Measurements from ENCODE around the gene KRTAP17-1. TPM values are rescaled to one million over a fixed set of nuclear protein-coding genes. Genes with fewer than 3 reads are reported as not detected.

Gene KRTAP17-1
- total and polyA plus RNA-seq, 2 of the 4 experiments (the other 2 are of a cell fraction): not detected

- Histone ChIP-seq H3K27ac (ENCODE audit: insufficient read depth, low read length) (no peak overlapping the region), H3K23ac (ENCODE audit: low read depth, low read length) (no peak overlapping the region), H3K36me3 (ENCODE audit: control insufficient read depth, insufficient read depth, low read length) (no peaks in the 10 kb centered on the region), H3K79me1 (ENCODE audit: low read depth in 1 of 2, low read length in 2 of 2) (no peaks in the 10 kb centered on the region), H3K14ac (replicated peaks; ENCODE audit: low read depth, low read length) (no peak overlapping the region), H3K9me3 (ENCODE audit: control insufficient read depth, insufficient read depth, low read length) (no peaks in the 10 kb centered on the region), H3K4me1 (ENCODE audit: control insufficient read depth, insufficient read depth, low read length) (no peaks in the 10 kb centered on the region), H4K20me1 (ENCODE audit: insufficient read depth, low read length) (no peaks in the 10 kb centered on the region), H3K9ac (ENCODE audit: low read depth, low read length) (no peak overlapping the region), H3K9me1 (ENCODE audit: insufficient read depth, low read length) (peaks cover 5% of the 10 kb centered on the region; the same call in 1 of the 2 replicates), H3K4me2 (ENCODE audit: low read depth, low read length) (no peak overlapping the region), H2AK9ac (replicated peaks; ENCODE audit: low read depth, low read length, poor library complexity) (no peak overlapping the region), H3K18ac (ENCODE audit: low read depth, low read length) (no peak overlapping the region), H3K4ac (ENCODE audit: low read depth, low read length) (no peak overlapping the region), H2BK15ac (ENCODE audit: low read depth, low read length) (no peak overlapping the region), H4K8ac (ENCODE audit: low read depth in 2 of 2, low read length in 2 of 2) (no peak overlapping the region), H2BK5ac (ENCODE audit: low read depth, low read length, poor library complexity, severe bottlenecking) (no peak overlapping the region), H3K56ac (ENCODE audit: extremely low read depth, insufficient read depth, low read length) (no peak overlapping the region), H2BK20ac (ENCODE audit: low read depth, low read length) (no peak overlapping the region), H4K91ac (ENCODE audit: insufficient read depth, low read depth, low read length) (no peak overlapping the region), H2BK120ac (ENCODE audit: low read depth, low read length) (no peak overlapping the region), H2AFZ (replicated peaks; ENCODE audit: low read length, poor library complexity) (no peak overlapping the region), H3K4me3 (ENCODE audit: insufficient read depth, low read depth, low read length) (no peak overlapping the region), H2AK5ac (ENCODE audit: low read depth, low read length) (peak overlapping the region; percentile 12; the same call in 1 of the 2 replicates), H4K5ac (ENCODE audit: low read depth, low read length) (no peak overlapping the region), H3K27me3 (ENCODE audit: control insufficient read depth, insufficient read depth, low read length) (no peaks in the 10 kb centered on the region; the same call in 1 of the 2 replicates)
- DNase-seq (no peak), ATAC-seq (ENCODE audit: low read depth) (no peak)
- WGBS, 2 experiments (ENCODE audit: extremely low coverage in 2 of 2, insufficient read length in 1 of 2): 83% methylated on average over 3 of the region's 20 CpGs; no CpG with 5 or more reads in 1 of the 2 experiments
- in situ Hi-C loops (cut with MboI; ENCODE audit: low sequenced_read_pairs): no loop called here
- intact Hi-C loops (cut with micrococcal nuclease): no loop called here
- no TSS peak for BruUV-seq (replicated peaks)
- dilution Hi-C loops (cut with HindIII; ENCODE audit: low sequenced_read_pairs, unreplicated experiment): no loop called here
- TF ChIP-seq USF2 (IDR thresholded peaks at IDR 0.05; ENCODE audit: low read depth, low read length) (no peak), RAD21 (IDR thresholded peaks at IDR 0.05; ENCODE audit: low read length) (no peak), MXI1 (IDR thresholded peaks at IDR 0.05; ENCODE audit: borderline replicate concordance, low read depth, low read length) (no peak), MAFK (IDR thresholded peaks at IDR 0.05; ENCODE audit: low read depth, low read length) (no peak), BHLHE40 (IDR thresholded peaks at IDR 0.05; ENCODE audit: low read depth, low read length) (no peak), RFX5 (IDR thresholded peaks at IDR 0.05; ENCODE audit: low read depth, low read length) (no peak), ELK1 (IDR thresholded peaks at IDR 0.05; ENCODE audit: borderline replicate concordance, low read depth, low read length) (no peak), CHD1 (IDR thresholded peaks at IDR 0.05; ENCODE audit: low read depth, low read length) (no peak), SMC3 (IDR thresholded peaks at IDR 0.05; ENCODE audit: low read depth, low read length) (no peak), FOS (IDR thresholded peaks at IDR 0.05; ENCODE audit: low read depth, low read length) (no peak), RCOR1 (IDR thresholded peaks at IDR 0.05; ENCODE audit: insufficient replicate concordance, low read length) (no peak), POLR2A (IDR thresholded peaks at IDR 0.05; ENCODE audit: low read depth, low read length) (no peak), MAZ (IDR thresholded peaks at IDR 0.05; ENCODE audit: borderline replicate concordance, low read depth, low read length) (no peak), CEBPB (IDR thresholded peaks at IDR 0.05; ENCODE audit: low read depth, low read length) (no peak), CTCF (conservative IDR thresholded peaks at IDR 0.05; ENCODE audit: low read depth, low read length) (no peak), NFE2L2 (IDR thresholded peaks at IDR 0.05; ENCODE audit: low read depth, low read length) (no peak)
- ChIA-PET CTCF (no interaction called here), POLR2A (ENCODE audit: unreplicated experiment) (no interaction called here)
Measured at GRCh38 chr17:41298458-41299135, 16.9 kb downstream of the KRTAP17-1 start.
